Testis (tissue), 2 donors: ENCODE results near the gene CLIC4.
"Not testable (repeated sequence)": the region's sequence is repeated elsewhere in the genome, so short reads cannot be mapped to it uniquely, and the experiment has no call there.

Experiments
- CTCF ChIP-seq, 3 experiments: fragments of 450-650 bp in 2 of 3; fragments of 200-600 bp in 1 of 3; sonication (generic) in 1 of 3; IDR thresholded peaks; one replicate each; pipeline ENCODE4 v1.5.1; 2016 to 2019; ENCODE audit warnings: antibody characterized with exemption in 3 of 3, mild to moderate bottlenecking in 2 of 3, moderate library complexity in 1 of 3
- POLR2A ChIP-seq: fragments of 450-650 bp; IDR thresholded peaks from one replicate; pipeline ENCODE4 v1.6.1; 2017; ENCODE audit warnings: antibody characterized with exemption, mild to moderate bottlenecking, moderate library complexity

- not testable (repeated sequence) for TF ChIP-seq CTCF (IDR thresholded peaks at IDR 0.05); POLR2A
Observed at GRCh38 chr1:24706074-24706389, 39.2 kb upstream of the CLIC4 start.
